H9 (cell line): Measurements from ENCODE around the gene ZBP1. TPM values are rescaled to one million over a fixed set of nuclear protein-coding genes. Genes with fewer than 3 reads are reported as not detected.

Source experiments
- DNase-seq: peaks from one replicate; pipeline ENCODE4 v3.0.0-alpha.2; 2017
- H2AFZ ChIP-seq: one replicate; pipeline ENCODE4 v1.6.1; 2013; ENCODE audit warnings: mild to moderate bottlenecking, low read length, control low read depth, moderate library complexity
- H2AK5ac ChIP-seq: 2 replicates; pipeline ENCODE4 v1.6.1; 2013; ENCODE audit warnings: low read length, control low read depth, mixed read lengths; ENCODE audit not compliant: insufficient read length
- H2BK120ac ChIP-seq: one replicate; pipeline ENCODE4 v1.6.1; 2013; ENCODE audit warnings: low read depth, mild to moderate bottlenecking, low read length, control low read depth, inconsistent platforms; ENCODE audit not compliant: poor library complexity, severe bottlenecking
- H2BK12ac ChIP-seq: 2 replicates; pipeline ENCODE4 v1.6.1; 2013; ENCODE audit warnings: low read length, control low read depth, mixed read lengths, low read depth; ENCODE audit not compliant: insufficient read length
- H2BK15ac ChIP-seq: 2 replicates; pipeline ENCODE4 v1.6.1; 2013; ENCODE audit warnings: low read depth, low read length, control low read depth
- H2BK20ac ChIP-seq: one replicate; pipeline ENCODE4 v1.6.1; 2013; ENCODE audit warnings: low read depth, mild to moderate bottlenecking, low read length, control low read depth, inconsistent platforms; ENCODE audit not compliant: poor library complexity, severe bottlenecking
- H2BK5ac ChIP-seq: 2 replicates; pipeline ENCODE4 v1.6.1; 2013; ENCODE audit warnings: low read length, control low read depth, mixed read lengths; ENCODE audit not compliant: insufficient read length
- H3K14ac ChIP-seq: 2 replicates; pipeline ENCODE4 v1.6.1; 2013; ENCODE audit warnings: low read length, control low read depth; ENCODE audit not compliant: insufficient read depth
- H3K18ac ChIP-seq: 2 replicates; pipeline ENCODE4 v1.6.1; 2013; ENCODE audit warnings: low read depth, mild to moderate bottlenecking, mixed read lengths, low read length, control low read depth; ENCODE audit not compliant: insufficient read length
- H3K23ac ChIP-seq: 2 replicates; pipeline ENCODE4 v1.6.1; 2013; ENCODE audit warnings: low read length, control low read depth, mixed read lengths, low read depth; ENCODE audit not compliant: insufficient read length
- H3K23me2 ChIP-seq: 2 replicates; pipeline ENCODE4 v1.6.1; 2013; ENCODE audit warnings: low read depth, mild to moderate bottlenecking, mixed read lengths, low read length, control low read depth; ENCODE audit not compliant: insufficient read length, poor library complexity, severe bottlenecking
- H3K27ac ChIP-seq: 2 replicates; pipeline ENCODE4 v1.5.1; 2013; ENCODE audit warnings: low read length, control low read depth, mixed read lengths, low read depth; ENCODE audit not compliant: insufficient read length
- H3K27me3 ChIP-seq: 2 replicates; pipeline ENCODE4 v1.6.1; 2013; ENCODE audit warnings: low read length, control low read depth, inconsistent platforms; ENCODE audit not compliant: insufficient read depth
- H3K4ac ChIP-seq: 2 replicates; pipeline ENCODE4 v1.6.1; 2013; ENCODE audit warnings: low read depth, mild to moderate bottlenecking, control low read depth, inconsistent platforms, low read length, moderate library complexity
- H3K4me1 ChIP-seq: 2 replicates; pipeline ENCODE4 v1.6.1; 2013; ENCODE audit warnings: low read length, control low read depth, inconsistent platforms; ENCODE audit not compliant: insufficient read depth
- H3K4me2 ChIP-seq: 2 replicates; pipeline ENCODE4 v1.6.1; 2013; ENCODE audit warnings: low read length, control low read depth, mixed read lengths; ENCODE audit not compliant: insufficient read length, insufficient read depth
- H3K56ac ChIP-seq: 2 replicates; pipeline ENCODE4 v1.6.1; 2013; ENCODE audit warnings: low read depth, mild to moderate bottlenecking, mixed read lengths, low read length, control low read depth; ENCODE audit not compliant: insufficient read length
- H3K79me1 ChIP-seq: 2 replicates; pipeline ENCODE4 v1.6.1; 2013; ENCODE audit warnings: low read depth, mild to moderate bottlenecking, moderate library complexity, low read length, control low read depth, inconsistent platforms; ENCODE audit not compliant: insufficient read depth, poor library complexity, severe bottlenecking
- H3K79me2 ChIP-seq: 2 replicates; pipeline ENCODE4 v1.6.1; 2013; ENCODE audit warnings: low read length, control low read depth, inconsistent platforms; ENCODE audit not compliant: insufficient read depth
- H3K9ac ChIP-seq: 2 replicates; pipeline ENCODE4 v1.6.1; 2013; ENCODE audit warnings: low read length, control low read depth, mixed read lengths; ENCODE audit not compliant: insufficient read length; ENCODE audit errors: extremely low read depth
- H3K9me3 ChIP-seq: one replicate; pipeline ENCODE4 v1.6.1; 2013; ENCODE audit warnings: low read depth, low read length, inconsistent platforms; ENCODE audit not compliant: control insufficient read depth
- H3T11ph ChIP-seq: one replicate; pipeline ENCODE4 v1.6.1; 2013; ENCODE audit warnings: mild to moderate bottlenecking, low read length, control low read depth, inconsistent platforms
- H4K20me1 ChIP-seq: one replicate; pipeline ENCODE4 v1.6.1; 2013; ENCODE audit not compliant: control insufficient read depth, insufficient read length, insufficient read depth
- H4K5ac ChIP-seq: 2 replicates; pipeline ENCODE4 v1.6.1; 2013; ENCODE audit warnings: low read depth, mild to moderate bottlenecking, mixed read lengths, low read length, control low read depth; ENCODE audit not compliant: insufficient read length
- H4K8ac ChIP-seq: replicated peaks from 2 replicates; pipeline ENCODE4 v1.6.1; 2013; ENCODE audit warnings: low read length, control low read depth, mixed read lengths, low read depth; ENCODE audit not compliant: insufficient read length
- H4K91ac ChIP-seq: 2 replicates; pipeline ENCODE4 v1.6.1; 2013; ENCODE audit warnings: low read depth, mild to moderate bottlenecking, moderate library complexity, mixed read lengths, low read length, control low read depth; ENCODE audit not compliant: insufficient read length
- H3K27ac Mint-ChIP-seq, 3 experiments: 2 replicates in 2 of 3; 3 replicates in 1 of 3; pipeline ENCODE4 v1.8.0; 2020 to 2021; ENCODE audit warnings: mixed read lengths in 3 of 3, mild to moderate bottlenecking in 1 of 3, moderate library complexity in 1 of 3
- H3K27me3 Mint-ChIP-seq: 2 replicates; pipeline ENCODE4 v1.8.0; 2021; ENCODE audit warnings: low read depth, mild to moderate bottlenecking, moderate library complexity, mixed read lengths
- H3K36me3 Mint-ChIP-seq, 3 experiments: 2 replicates in 2 of 3; 3 replicates in 1 of 3; pipeline ENCODE4 v1.8.0; 2020 to 2021; ENCODE audit warnings: low read depth in 3 of 3, mixed read lengths in 3 of 3; ENCODE audit not compliant: insufficient read depth in 1 of 3
- H3K4me1 Mint-ChIP-seq, 2 experiments: 2 replicates each; pipeline ENCODE4 v1.8.0; 2020; ENCODE audit warnings: mixed read lengths in 2 of 2
- H3K4me3 Mint-ChIP-seq, 2 experiments: 2 replicates in 1 of 2; 3 replicates in 1 of 2; pipeline ENCODE4 v1.8.0; 2020 to 2021; ENCODE audit warnings: mild to moderate bottlenecking in 2 of 2, mixed read lengths in 2 of 2, moderate library complexity in 1 of 2
- H3K9me3 Mint-ChIP-seq, 2 experiments: 2 replicates in 1 of 2; 3 replicates in 1 of 2; pipeline ENCODE4 v1.8.0; 2020; ENCODE audit warnings: mild to moderate bottlenecking in 2 of 2, mixed read lengths in 2 of 2, moderate library complexity in 1 of 2
- whole genome bisulfite sequencing: extraction: QIAGEN DNeasy Blood & Tissue Kit; methylation state at CpG from one replicate; pipeline ENCODE4 v1.1.7; 2013; ENCODE audit warnings: missing lambda C conversion rate, low lambda C conversion rate, mixed read lengths; ENCODE audit not compliant: insufficient read length; ENCODE audit errors: extremely low coverage; 5-methylcytosine and 5-hydroxymethylcytosine counted together
- total RNA-seq: library from RNA; stranded (reverse); gene quantifications from 2 replicates; pipeline ENCODE4 v1.2.1, GENCODE V29; 2021
- TF ChIP-seq, protein P1 (sequence below): fragments of 200-600 bp; sonication (generic); conservative IDR thresholded peaks from 3 replicates; pipeline ENCODE4 v1.8.0; 2021; ENCODE audit warnings: antibody characterized with exemption, mild to moderate bottlenecking

Gene ZBP1
- total RNA-seq, 1 experiment from 2014 or later: not detected

DNA sequence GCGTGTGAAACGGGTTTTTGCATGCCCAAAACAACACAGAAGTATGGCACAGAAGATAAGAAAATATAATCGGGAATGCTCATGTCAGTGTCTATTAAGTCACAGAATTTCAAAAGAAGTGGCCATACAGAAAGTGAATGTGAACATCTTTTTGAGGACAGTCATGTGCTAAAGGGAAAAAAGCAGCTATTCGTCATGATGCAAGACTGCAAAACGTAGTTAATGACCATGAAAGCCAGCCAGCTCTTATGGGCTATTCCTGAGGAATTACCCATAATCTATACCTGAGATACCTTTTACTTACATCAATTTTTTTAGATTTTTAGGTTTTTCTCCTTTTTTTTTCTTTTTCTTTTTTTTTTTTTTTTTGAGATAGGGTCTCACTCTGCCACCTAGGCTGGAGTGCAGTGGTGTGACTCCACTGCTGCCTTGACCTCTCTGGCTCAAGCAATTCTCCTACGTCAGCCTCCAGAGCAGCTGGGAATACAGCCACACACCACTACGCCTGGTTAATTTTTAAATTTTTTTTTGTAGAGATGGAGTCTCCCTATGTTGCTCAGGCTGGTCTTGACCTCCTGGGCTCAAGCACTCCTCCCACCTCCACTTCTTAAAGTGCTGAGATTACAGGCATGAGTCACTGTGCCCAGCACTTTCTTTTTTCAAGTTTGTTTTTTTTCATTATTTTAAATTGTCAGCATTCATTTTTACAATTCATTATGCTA lies 18.1 kb upstream of the ZBP1 start:
- WGBS: no CpG with 5 or more reads among the region's 7 CpGs

More for the DNA sequence above, 18.1 kb upstream of the ZBP1 start:
- Histone ChIP-seq H4K91ac (no peak overlapping the region), H2BK12ac (no peak overlapping the region), H3K79me1 (no peaks in the 10 kb centered on the region), H2BK120ac (no peak overlapping the region), H4K5ac (no peak overlapping the region), H2BK5ac (no peak overlapping the region), H3K79me2 (no peaks in the 10 kb centered on the region), H3K14ac (no peak overlapping the region), H3K23me2 (no peaks in the 10 kb centered on the region), H3K27me3 (no peaks in the 10 kb centered on the region), H2AFZ (no peak overlapping the region), H3K18ac (no peak overlapping the region), H3K4me2 (no peak overlapping the region), H4K20me1 (no peaks in the 10 kb centered on the region), H3K27ac (no peak overlapping the region), H3T11ph (no peak overlapping the region), H2BK20ac (no peak overlapping the region), H3K4ac (no peak overlapping the region), H2AK5ac (no peak overlapping the region), H4K8ac (no peak overlapping the region), H3K9me3 (no peaks in the 10 kb centered on the region), H3K4me1 (no peaks in the 10 kb centered on the region), H3K56ac (no peak overlapping the region), H3K23ac (no peak overlapping the region), H3K9ac (no peak overlapping the region), H2BK15ac (no peak overlapping the region)
- Mint-ChIP-seq H3K4me1 (no peaks in the 10 kb centered on the region), H3K27me3 (peaks cover 11% of the 10 kb centered on the region), H3K27ac (no peak overlapping the region), H3K4me3 (no peak overlapping the region), H3K9me3 (peaks cover 8 to 9% of the 10 kb centered on the region in 2 experiments; a peak in 3 of 5 replicates), H3K36me3 (peaks cover 0 to 4% (median 0%) of the 10 kb centered on the region in 3 experiments; a peak in 2 of 7 replicates)
- DNase-seq: no peak
- TF ChIP-seq, protein P1, sequence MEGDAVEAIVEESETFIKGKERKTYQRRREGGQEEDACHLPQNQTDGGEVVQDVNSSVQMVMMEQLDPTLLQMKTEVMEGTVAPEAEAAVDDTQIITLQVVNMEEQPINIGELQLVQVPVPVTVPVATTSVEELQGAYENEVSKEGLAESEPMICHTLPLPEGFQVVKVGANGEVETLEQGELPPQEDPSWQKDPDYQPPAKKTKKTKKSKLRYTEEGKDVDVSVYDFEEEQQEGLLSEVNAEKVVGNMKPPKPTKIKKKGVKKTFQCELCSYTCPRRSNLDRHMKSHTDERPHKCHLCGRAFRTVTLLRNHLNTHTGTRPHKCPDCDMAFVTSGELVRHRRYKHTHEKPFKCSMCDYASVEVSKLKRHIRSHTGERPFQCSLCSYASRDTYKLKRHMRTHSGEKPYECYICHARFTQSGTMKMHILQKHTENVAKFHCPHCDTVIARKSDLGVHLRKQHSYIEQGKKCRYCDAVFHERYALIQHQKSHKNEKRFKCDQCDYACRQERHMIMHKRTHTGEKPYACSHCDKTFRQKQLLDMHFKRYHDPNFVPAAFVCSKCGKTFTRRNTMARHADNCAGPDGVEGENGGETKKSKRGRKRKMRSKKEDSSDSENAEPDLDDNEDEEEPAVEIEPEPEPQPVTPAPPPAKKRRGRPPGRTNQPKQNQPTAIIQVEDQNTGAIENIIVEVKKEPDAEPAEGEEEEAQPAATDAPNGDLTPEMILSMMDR: no peak
